Large intestine (tissue), 3 donors: ENCODE results near the gene SHB. TPM values are rescaled to one million over a fixed set of nuclear protein-coding genes. Genes with fewer than 3 reads are reported as not detected.

Source experiments
- DNase-seq, 2 donors: peaks; one replicate each; pipeline versions ENCODE4 v3.0.0 to v3.0.0-alpha.2; 2013
- H3K27ac ChIP-seq: one replicate; pipeline ENCODE4 v1.5.1; 2013; ENCODE audit warnings: low read length
- H3K27me3 ChIP-seq: 2 replicates; pipeline ENCODE4 v1.6.1; 2013; ENCODE audit warnings: low read length; ENCODE audit not compliant: control insufficient read depth, insufficient read depth
- H3K36me3 ChIP-seq: 2 replicates; pipeline ENCODE4 v1.6.1; 2013; ENCODE audit warnings: low read length; ENCODE audit not compliant: control insufficient read depth, insufficient read depth
- H3K4me1 ChIP-seq: one replicate; pipeline ENCODE4 v1.6.1; 2013; ENCODE audit warnings: low read length; ENCODE audit not compliant: control insufficient read depth, insufficient read depth
- H3K4me3 ChIP-seq: one replicate; pipeline ENCODE4 v1.5.1; 2013; ENCODE audit warnings: low read length
- H3K9me3 ChIP-seq: one replicate; pipeline ENCODE4 v1.6.1; 2013; ENCODE audit warnings: mild to moderate bottlenecking, low read depth, low read length, moderate library complexity; ENCODE audit not compliant: control insufficient read depth
- WGBS: methylation state at CpG from one replicate; pipeline ENCODE4 v1.1.5; 2013; ENCODE audit warnings: low lambda C conversion rate; ENCODE audit not compliant: insufficient coverage; 5-methylcytosine and 5-hydroxymethylcytosine counted together
- polyA plus RNA-seq: library from polyadenylated mRNA; unstranded; fragments of 120-200 nt; gene quantifications from one replicate; pipeline ENCODE4 v1.2.1, GENCODE V29; 2013

Gene SHB
- polyA plus RNA-seq, 1 donor: 17.8 TPM

- no peak overlapping the region for H3K27ac ChIP-seq
- H3K4me3 ChIP-seq: no peak overlapping the region
- no peaks in the 10 kb centered on the region for H3K9me3 ChIP-seq
- DNase-seq: no peak
- 92% methylated on average over 2 of the region's 15 CpGs for WGBS
- peaks cover 20% of the 10 kb centered on the region for H3K4me1 ChIP-seq
- peaks cover 46% of the 10 kb centered on the region for H3K36me3 ChIP-seq
- H3K27me3 ChIP-seq: no peaks in the 10 kb centered on the region
Observed at GRCh38 chr9:37921546-37922300, 147.3 kb downstream of the SHB start.

- no peaks in the 10 kb centered on the region for H3K27me3 ChIP-seq
- H3K4me1 ChIP-seq: peaks cover 15% of the 10 kb centered on the region
- no peaks in the 10 kb centered on the region for H3K9me3 ChIP-seq
- peaks cover 47% of the 10 kb centered on the region for H3K36me3 ChIP-seq
- no CpG with 5 or more reads among the region's 7 CpGs for WGBS
- no peak for DNase-seq
- no peak overlapping the region for H3K27ac ChIP-seq
- H3K4me3 ChIP-seq: no peak overlapping the region
Observed at GRCh38 chr9:37921168-37921510, 147.9 kb downstream of the SHB start.

GRCh38 chr9:37920471-37921167, 148.4 kb downstream of the SHB start:
- DNase-seq: peak in 1 of 2 donors; percentile 36
- Histone ChIP-seq H3K27ac (no peak overlapping the region), H3K4me1 (peaks cover 14% of the 10 kb centered on the region), H3K9me3 (no peaks in the 10 kb centered on the region), H3K36me3 (peaks cover 47% of the 10 kb centered on the region), H3K4me3 (no peak overlapping the region), H3K27me3 (no peaks in the 10 kb centered on the region)
- WGBS: no CpG with 5 or more reads among the region's 5 CpGs

- WGBS: 100% methylated on average over 1 of the region's 6 CpGs
- Histone ChIP-seq H3K27me3 (no peaks in the 10 kb centered on the region), H3K4me1 (peaks cover 14% of the 10 kb centered on the region), H3K27ac (no peak overlapping the region), H3K9me3 (no peaks in the 10 kb centered on the region), H3K4me3 (no peak overlapping the region), H3K36me3 (peaks cover 46% of the 10 kb centered on the region)
- no peak for DNase-seq
Observed at GRCh38 chr9:37919956-37920335, 149.1 kb downstream of the SHB start.

DNA sequence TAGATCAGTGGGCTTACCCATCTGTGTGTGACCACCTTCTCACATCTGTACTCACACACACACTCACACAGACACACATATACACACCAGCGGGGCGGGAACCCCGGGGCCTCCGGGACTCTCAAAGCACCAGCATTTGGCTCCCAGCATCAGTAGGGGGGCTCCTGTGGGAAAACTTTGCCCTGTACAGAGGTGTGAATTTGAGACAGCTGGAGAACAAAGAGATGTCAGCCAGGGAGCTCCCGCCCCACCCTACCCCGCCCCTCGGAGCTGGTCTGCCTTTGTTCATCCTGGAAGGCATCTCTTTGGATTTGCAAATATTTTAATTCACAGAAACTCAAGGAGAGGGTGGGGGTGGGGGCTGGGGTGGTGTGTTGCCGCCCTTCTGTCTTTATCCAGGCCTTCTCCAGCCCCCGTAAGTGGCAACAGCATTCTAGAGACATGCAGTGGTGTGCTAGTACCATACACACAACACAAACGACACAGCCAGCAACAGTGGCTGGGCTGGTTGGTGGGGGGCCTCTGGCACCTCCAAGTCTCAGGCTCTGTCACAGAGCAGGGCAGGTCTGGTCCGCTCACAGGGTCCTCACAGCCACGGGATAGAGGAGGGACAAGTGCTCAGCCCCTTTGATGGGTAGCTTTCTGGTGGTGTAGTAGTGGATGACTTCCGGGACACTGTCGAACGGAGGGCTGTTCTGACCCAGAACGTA, 149.6 kb downstream of the SHB start:
- no peak overlapping the region for H3K4me3 ChIP-seq
- peaks cover 14% of the 10 kb centered on the region for H3K4me1 ChIP-seq
- no peak for DNase-seq
- no peaks in the 10 kb centered on the region for H3K27me3 ChIP-seq
- H3K27ac ChIP-seq: no peak overlapping the region
- no CpG with 5 or more reads among the region's 16 CpGs for WGBS
- H3K36me3 ChIP-seq: peaks cover 46% of the 10 kb centered on the region
- H3K9me3 ChIP-seq: no peaks in the 10 kb centered on the region

DNA sequence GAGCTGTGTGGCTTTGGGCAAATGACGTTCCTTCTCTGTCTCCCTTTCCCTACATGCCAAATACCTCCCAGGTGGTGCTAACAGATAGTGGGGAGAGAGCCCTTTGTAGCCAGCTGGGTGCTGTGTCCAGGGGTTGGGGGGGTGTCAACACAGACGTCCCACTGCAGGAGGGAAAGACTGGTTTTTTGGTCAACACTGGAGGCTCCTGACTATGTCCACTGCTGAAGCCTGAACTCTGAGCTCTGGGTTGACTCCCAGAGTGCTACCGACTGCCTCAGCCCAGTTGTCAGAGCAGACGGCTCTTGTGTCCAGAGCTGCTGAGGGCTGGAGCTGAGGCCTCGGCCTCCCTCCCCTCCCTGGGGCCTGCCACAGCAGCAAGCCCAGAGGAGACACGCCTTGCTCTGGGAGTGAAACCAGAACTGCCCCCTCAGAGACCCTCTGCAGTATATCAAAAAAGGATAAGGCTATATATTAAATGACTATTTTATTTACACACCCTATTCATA, 150.3 kb downstream of the SHB start:
- H3K27ac ChIP-seq: no peak overlapping the region
- WGBS: no CpG with 5 or more reads among the region's 6 CpGs
- H3K36me3 ChIP-seq: peaks cover 46% of the 10 kb centered on the region
- no peaks in the 10 kb centered on the region for H3K9me3 ChIP-seq
- peaks cover 14% of the 10 kb centered on the region for H3K4me1 ChIP-seq
- H3K27me3 ChIP-seq: no peaks in the 10 kb centered on the region
- no peak overlapping the region for H3K4me3 ChIP-seq
- DNase-seq: no peak

DNA sequence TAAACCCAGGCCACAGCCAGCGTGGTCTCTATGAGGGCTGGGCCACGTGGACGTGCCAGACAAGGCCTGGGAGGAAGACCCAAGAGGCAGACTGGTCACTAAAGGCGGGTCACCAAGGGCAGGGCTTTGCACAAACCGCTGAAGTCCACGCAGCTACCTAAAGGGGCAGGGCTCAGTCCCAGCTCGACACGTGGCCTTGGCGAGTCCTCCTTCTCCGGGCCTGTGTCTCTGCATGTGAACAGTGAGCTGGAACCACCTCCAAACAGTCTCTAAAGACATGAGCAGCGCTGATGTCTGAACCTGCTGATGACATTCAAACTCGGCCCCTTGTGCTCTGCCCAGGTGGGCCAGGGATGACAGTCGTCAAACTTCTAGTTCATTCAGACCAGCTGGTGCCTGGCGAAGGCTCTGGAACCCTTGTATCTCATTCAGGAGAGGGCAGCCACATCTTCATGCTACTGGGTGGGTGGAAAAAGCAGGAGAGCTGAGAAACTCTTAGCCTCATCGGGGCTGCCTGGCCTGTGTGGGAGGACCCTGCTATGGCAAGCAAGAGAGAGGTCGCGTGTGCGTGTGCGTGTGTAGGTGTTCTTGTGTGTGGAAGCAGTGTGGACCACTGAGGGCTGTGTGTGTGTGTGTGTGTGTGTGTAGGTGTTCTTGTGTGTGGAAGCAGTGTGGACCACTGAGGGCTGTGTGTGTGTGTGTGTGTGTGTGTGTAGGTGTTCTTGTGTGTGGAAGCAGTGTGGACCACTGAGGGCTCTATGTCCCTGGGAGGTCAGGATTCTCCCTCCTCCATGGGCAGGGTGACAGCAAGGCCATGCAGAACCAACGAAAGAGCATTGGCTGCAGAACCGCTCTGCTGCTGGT, 151.0 kb downstream of the SHB start:
- no peak overlapping the region for H3K4me3 ChIP-seq
- H3K27ac ChIP-seq: no peak overlapping the region
- H3K9me3 ChIP-seq: no peaks in the 10 kb centered on the region
- no CpG with 5 or more reads among the region's 21 CpGs for WGBS
- DNase-seq: no peak
- no peaks in the 10 kb centered on the region for H3K27me3 ChIP-seq
- H3K36me3 ChIP-seq: peaks cover 42% of the 10 kb centered on the region
- peaks cover 9% of the 10 kb centered on the region for H3K4me1 ChIP-seq

DNA sequence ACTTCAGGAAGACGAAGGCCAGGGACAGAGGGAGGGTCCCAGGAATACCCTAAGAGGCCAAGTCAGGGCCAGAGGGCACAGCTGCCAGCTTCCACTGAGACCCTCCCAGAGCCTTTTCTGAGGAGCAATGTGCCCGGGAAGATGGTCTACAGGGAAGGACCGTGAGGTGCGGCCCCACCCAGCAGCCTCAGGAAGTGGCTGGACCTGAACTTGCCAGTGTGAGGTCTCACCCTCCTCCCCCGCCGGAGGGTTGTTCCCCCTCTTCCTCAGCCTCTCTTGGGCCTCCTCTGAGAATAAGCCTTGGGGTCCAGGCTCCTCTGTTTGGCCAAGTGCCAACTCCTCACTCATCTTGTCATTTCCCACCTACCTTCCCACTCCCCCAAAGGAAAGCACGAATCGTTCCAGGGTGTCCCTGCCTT, 151.7 kb downstream of the SHB start:
- WGBS: no CpG with 5 or more reads among the region's 8 CpGs
- Histone ChIP-seq H3K36me3 (peaks cover 42% of the 10 kb centered on the region), H3K4me1 (peaks cover 2% of the 10 kb centered on the region), H3K27me3 (no peaks in the 10 kb centered on the region), H3K9me3 (no peaks in the 10 kb centered on the region), H3K27ac (no peak overlapping the region), H3K4me3 (no peak overlapping the region)
- no peak for DNase-seq

- WGBS: 100% methylated on average over 4 of the region's 18 CpGs
- Histone ChIP-seq H3K9me3 (no peaks in the 10 kb centered on the region), H3K27ac (no peak overlapping the region), H3K4me1 (no peaks in the 10 kb centered on the region), H3K27me3 (no peaks in the 10 kb centered on the region), H3K36me3 (peaks cover 38% of the 10 kb centered on the region), H3K4me3 (no peak overlapping the region)
- DNase-seq: no peak
Observed at GRCh38 chr9:37916471-37917312, 152.3 kb downstream of the SHB start.
